AG09309 (cell line): Measurements from ENCODE around the gene GATM.

Source experiments
- DNase-seq: peaks from one replicate; pipeline ENCODE4 v3.0.0-alpha.2; 2010; ENCODE audit warnings: low read depth
- H3K4me3 ChIP-seq: 2 replicates; pipeline ENCODE4 v1.5.1; 2011; ENCODE audit warnings: mild to moderate bottlenecking, low read depth, low read length, moderate library complexity; ENCODE audit not compliant: control insufficient read depth
- CTCF ChIP-seq: IDR thresholded peaks from 2 replicates; pipeline ENCODE4 v1.5.1; 2011; ENCODE audit warnings: mild to moderate bottlenecking, low read depth, low read length, inconsistent platforms; ENCODE audit not compliant: insufficient read depth, control insufficient read depth; ENCODE audit errors: missing control alignments

The GATM gene

DNA sequence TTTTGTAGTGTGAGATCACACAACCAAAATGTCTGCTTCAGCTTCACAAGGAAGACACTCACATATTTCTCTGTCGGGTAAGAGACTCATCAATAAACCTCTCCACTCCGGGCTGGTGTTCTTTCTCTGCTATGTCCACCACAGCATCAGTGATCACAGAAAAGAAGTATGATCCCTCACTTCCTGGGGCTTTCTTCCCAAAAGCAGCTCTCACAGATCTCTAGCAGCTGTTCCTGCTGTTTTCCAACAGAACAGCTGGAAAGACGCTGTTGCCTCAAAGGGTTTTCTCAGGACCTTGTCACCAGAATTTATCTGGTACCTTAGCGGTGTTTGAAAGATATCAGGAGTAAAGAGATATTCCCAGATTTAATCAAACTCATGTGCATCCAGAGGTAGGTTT lies 46.4 kb downstream of the GATM start:
- TF ChIP-seq CTCF, result no peak
- no peak for DNase-seq
- H3K4me3 ChIP-seq, result no peak overlapping the region

DNA sequence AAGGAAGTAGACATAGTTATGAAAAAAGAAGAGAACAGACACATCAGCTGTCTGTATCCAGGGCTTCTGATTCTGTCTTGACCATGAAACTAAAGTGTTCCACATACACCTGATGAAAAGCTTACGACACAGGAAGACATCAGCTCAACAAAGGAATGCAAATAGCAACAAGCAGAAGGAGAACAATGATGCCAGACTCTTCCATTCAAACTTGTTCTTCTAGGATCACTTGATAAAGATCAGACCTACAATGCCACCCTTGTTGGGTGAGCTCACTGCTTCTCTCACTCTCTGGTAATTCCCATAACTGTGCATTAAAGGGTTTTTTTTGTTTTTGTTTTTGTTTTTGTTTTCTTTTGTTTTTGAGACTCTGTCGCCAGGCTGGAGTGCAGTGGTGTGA lies 49.7 kb downstream of the GATM start:
- no peak overlapping the region for H3K4me3 ChIP-seq
- no peak for TF ChIP-seq CTCF
- DNase-seq, result no peak

DNA sequence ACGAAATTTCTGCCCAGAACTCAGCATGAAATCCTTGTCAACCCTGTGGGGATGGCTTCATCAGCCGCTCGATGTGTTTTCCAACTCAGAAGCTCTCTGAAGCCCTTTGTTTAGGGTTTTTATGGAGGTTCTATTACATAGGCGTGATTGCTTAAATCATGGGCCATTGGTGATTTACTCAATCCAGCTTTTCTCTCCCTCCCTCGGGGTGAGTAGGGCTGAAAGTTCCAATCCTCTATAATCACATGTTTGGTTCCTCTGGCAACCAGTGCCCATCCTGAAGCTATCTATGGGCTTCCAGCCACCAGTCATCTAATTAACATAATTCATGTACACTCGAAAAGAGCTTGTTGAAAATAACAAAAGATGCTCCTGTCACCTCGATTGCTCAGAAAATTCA lies 51.6 kb downstream of the GATM start:
- no peak overlapping the region for H3K4me3 ChIP-seq
- TF ChIP-seq CTCF, result no peak
- no peak for DNase-seq

GRCh38 chr15:45326280-45326679 lies 52.1 kb downstream of the GATM start:
- TF ChIP-seq CTCF, result no peak
- H3K4me3 ChIP-seq, result no peak overlapping the region
- DNase-seq, result no peak

DNA sequence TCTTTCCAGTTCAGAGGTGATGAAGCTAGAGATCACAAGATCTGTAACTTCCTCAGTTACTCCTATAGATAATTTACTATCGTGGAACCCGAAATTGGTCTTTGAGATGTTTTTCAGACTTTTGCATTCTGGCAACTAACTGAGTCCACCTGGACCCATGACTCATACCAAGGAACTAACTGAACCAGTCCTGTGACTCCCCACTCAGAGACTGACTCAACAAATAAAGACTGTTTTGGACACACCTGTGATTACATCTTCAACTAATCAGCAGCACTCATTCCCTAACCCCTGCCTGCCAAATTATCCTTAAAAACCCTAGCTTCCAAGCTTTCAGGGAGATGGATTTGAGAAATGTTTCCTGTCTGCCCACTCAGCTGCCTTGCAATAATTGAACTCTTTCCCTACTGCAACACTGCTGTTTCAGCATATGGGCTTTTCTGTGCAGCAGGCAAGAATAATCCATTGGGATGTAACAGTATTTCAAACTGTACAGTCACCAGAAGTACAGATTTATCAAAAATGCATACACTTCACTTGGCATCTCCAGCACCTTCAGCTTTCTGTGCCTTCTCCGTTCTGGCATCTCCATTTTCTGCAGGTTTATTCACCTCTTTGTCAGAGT lies 57.7 kb downstream of the GATM start:
- DNase-seq, result no peak
- TF ChIP-seq CTCF, result no peak
- H3K4me3 ChIP-seq, result no peak overlapping the region

DNA sequence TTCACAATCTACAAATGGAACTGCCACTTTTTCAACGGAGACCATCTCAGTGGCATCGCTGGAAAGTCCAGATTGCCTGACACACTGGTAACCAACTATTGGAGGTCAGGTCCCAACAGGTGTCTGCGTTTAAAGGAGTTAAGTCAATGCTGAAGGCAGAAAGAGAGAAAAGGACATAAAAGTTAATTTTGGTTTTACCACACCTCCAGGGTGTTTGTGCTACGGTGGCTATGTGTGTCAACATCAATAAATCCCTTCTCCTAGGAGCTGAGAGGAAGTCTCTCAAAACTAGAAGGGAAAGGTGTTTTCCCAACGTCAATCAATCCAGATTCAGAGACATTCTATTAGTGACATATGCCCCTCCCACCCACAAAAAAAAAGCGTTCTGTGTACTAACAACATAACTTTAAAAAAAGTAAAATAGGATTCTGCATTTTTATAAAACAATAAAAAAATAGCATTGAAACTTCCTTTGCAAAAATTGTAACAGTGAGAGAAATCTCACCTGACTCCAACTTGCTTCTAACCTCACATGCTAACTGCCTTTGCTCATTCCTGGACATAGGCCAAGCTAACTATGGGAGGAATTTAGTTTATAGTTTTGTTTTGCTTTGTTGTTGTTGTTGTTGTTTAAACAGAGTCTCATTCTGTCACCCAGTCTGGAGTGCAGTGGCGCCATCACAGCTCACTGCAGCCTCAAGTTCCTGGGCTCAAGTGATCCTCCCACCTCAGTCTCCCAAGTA lies 58.7 kb downstream of the GATM start:
- TF ChIP-seq CTCF, result no peak
- DNase-seq, result no peak
- no peak overlapping the region for H3K4me3 ChIP-seq
